B cell (primary cell): ENCODE results near the gene TELO2.

ENCODE experiments used
- CTCF ChIP-seq: fragments of 200-600 bp; IDR thresholded peaks from one replicate; pipeline ENCODE4 v1.8.0; 2022; ENCODE audit warnings: antibody characterized with exemption, mild to moderate bottlenecking
- EZH2 ChIP-seq: IDR thresholded peaks from 2 replicates; pipeline ENCODE4 v1.6.1; 2012; ENCODE audit warnings: borderline replicate concordance, low read depth, mild to moderate bottlenecking, moderate library complexity, low read length; ENCODE audit not compliant: insufficient read depth, poor library complexity, severe bottlenecking

DNA sequence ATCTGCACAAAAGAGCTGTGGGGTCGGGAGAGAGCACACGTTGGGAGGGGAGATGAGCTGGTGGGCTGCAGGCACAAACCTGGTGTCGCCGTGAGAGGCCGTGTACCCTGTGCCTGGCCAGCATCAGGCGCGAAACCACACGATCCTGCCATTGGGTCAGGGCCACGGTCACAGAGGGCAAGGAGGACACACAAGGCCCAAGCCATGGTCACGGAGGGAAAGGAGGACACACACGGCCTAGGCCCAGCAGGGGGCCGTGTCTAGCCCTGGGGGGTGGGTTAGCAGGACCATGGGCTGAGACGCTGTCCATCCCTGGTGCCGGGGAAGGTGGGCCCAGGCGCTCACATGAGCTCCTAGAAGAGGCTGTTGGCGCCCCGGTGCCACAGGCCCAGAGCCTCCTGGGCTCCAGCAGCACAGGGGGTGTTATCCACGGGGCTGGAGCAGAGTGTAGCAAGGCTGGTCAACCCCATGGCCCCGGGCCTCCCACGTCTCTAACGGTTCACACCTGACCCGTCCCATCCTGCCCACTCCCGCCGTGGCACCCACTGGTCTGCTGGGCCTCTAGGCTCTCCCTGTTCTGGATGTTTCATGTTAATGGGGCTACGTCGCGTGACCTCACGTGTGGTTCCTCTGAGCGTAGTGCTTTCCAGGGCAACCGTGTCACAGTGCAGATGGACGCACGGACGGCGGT lies 41.3 kb upstream of the TELO2 start:
- no peak for TF ChIP-seq CTCF
- no peak for TF ChIP-seq EZH2
